GOT3 (cell line): Measurements from ENCODE around the gene PDE6H.

Source experiments
- DNase-seq: peaks from one replicate; lab custom pipeline; 2025; ENCODE audit warnings: mixed read lengths; lab: John Stamatoyannopoulos, UW

PDE6H gene

DNA sequence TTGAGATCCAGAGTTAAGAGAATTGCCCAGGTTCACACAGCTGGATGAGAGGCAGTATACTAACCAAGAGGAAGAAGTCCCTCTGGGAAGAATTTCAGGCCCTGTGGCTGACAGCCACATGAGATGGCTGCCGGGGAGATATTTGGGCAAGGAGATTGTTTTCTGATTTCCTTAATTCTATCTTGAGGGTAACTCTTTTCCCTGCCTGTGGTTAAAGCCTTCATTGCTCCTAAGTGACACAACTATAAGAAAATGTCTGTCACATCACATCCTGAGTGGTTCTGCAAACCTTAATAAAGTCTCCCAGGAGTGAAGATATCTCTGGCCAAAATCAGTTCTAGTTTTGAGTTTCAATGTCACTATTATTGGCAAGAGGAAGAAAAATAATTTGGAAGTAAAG lies 21.0 kb upstream of the PDE6H start:
- no peak for DNase-seq

DNA sequence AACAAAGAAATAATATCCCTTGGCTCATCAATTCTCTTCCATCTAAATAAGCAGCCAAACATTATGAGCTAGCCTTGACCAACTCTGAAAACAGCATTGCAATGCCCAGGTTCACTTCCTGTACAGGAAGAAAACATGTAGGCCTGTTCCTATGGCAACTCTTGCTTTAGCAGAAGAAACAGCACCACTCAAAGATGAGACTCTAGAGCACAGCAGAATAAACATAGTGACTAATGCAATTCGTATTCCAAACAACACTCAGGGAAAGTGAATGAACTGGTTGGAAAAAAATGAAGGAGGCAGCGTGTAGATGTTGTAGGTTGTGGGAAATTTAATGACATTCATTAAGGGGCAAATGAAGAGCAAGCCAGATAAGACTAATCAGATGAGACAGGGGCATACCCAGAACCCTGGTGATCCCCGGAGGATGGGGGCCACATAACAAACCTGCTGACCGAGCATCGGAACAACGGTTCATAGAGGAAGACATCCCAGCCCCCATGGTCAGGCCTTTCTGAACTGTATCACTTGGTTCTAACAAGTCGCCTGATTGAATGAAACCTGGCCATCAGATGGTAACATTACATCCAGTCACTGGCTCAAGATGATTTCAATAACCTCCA lies 20.4 kb upstream of the PDE6H start:
- no peak for DNase-seq

DNA sequence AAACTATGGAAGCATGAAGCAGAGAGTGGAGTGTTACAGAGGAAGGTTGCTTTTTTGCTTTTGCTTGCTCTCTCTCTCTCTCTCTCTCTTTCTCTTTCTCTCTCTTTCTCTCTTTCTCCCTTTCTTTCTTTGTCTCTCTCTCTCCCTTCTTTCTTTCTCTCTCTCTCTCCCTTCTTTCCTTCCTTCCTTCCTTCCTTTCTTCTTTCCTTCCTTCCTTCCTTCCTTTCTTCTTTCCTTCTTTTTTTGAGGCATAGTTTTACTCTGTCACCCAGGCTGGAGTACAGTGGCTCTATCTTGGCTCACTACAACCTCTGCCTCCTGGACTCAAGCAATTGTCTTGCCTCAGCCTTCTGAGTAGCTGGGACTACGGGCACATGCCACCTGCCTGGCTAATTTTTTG lies 19.1 kb upstream of the PDE6H start:
- no peak for DNase-seq

DNA sequence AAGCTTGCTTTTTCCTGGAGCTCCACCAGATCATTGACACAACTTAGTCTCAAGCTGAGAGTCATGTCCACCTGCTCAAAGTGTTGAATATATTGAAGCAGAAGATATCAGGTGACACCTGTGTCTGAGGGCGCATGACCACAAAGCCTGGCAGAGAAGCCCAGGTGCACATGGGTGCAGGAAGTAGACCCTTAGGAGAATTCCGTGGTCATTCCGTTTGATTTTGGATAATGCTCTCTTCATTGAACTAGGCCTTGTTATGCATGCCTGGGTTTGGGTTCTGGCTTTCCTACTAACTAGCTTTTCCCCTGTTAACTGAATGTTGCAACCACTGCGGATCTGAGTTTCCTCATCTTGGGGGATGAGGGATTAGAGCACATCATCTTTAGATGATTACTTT lies 18.6 kb upstream of the PDE6H start:
- no peak for DNase-seq

DNA sequence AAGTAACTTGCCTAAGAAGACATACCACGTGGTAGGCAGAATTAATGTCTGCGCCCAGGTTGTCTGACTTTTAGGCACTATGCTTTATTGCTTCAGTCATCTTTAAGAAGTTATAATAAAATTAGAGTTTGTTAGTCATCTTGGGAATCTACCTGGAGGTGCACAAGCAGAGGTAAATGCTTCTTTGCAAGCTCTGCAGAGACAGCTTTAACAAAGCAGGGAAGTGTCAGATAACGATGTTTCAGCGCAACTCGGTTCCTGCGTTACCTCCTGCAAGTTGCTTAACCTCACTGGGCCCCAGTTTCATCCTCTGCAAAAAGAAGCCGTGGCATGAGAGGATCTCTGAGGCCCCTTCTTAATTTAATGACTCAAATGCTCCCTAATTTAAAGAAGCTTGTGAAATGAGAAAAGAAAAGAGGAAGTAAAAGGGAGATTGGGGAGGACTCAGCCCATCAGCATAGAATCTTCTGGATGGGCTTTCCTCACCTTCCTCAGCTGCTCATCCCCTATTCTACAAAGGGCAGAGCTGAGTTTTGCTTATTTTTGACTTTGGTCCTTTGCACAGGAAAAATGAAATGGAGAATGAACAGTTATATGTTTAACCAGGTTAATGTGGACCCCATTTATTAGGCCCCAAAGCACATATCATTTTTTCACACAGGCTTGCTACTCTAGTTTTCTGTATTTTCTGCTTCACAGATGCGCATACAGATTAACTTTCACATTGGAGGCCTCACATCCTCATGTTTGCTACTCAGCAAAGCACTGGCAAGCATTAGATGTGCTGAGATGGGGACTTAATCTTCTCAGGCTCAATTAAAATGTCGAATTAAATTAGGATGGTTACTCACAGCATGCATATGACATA lies 16.6 kb upstream of the PDE6H start:
- no peak for DNase-seq

DNA sequence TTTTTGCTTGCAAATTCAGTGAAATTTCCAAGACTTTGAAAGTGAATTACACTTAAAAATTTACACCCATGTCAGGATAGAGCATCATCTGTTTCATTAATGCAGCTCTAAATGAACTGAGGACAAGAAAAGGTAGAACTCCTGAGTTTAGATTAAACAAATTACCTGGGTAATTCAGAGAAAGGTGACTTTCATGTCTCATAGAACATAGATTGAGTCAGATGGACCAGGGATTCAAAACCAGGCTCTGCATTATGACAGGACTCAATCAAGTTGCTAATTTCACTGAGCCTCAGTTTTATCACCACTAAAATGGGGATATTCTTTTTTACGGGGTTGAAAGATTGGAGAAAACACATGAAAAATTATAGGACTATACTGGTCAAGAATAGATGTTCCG lies 15.9 kb upstream of the PDE6H start:
- no peak for DNase-seq

DNA sequence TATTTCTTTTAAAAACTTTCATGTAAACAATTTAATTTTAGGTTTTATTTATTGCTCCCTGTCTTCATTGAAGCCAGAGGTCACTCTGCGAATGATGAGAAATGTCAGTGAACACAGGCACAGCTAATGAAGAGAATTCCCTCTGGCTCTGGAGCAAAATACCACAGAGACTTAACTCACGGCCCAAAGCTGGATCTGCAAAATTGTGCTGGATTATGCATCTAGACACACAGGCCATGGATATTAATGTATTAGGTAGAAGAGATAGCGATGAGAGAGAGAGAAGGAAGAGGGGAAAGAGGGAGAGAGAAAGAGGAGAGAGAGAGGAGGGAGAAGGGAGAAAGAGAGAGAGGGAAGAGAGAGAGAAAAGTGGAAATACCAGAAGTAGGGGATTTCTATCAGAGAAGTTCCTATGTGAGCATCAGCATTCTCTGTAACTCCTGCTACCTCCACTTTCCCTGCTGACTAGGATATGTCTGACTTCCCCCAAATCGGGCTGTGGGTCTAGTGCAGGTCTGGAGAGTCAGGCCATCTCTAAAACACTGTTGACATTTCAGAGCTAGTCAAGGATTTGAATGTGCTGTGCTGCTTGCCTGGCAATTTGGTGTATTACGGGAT lies 15.2 kb upstream of the PDE6H start:
- no peak for DNase-seq

DNA sequence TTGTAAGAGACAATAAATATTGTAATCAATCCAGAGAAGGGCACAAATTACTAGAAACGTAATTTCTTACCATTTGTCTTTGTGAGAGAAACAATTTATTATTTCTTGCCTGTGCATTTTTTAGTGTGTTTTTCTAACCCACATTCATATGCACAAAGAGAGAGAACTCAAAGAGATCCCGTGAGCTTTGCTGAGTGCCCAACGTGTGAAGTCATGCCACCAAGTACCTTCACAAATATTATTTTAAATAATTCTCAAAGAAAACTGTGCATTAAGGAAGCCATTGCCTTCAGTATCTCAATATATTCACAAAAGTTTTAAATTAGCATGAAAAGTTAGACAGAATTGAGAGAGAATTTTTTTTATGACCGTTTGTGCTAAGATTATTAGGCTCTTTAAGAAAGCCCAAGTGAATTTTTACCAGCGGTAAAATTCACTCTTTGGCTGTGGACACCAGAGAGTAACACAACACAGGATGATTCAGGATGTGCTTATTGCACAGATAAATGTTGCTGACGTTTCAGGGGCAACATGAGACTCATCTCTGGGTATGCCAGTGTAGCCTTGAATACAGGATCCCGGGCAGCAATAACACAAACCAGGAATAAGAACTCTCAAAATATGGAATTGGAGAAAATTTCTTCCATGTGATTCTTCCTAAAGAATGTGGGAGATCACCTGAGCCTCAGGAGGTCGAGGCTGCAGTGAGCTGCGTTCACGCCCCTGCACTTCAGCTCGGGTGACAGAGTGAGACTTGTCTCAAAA lies 14.3 kb upstream of the PDE6H start:
- no peak for DNase-seq

DNA sequence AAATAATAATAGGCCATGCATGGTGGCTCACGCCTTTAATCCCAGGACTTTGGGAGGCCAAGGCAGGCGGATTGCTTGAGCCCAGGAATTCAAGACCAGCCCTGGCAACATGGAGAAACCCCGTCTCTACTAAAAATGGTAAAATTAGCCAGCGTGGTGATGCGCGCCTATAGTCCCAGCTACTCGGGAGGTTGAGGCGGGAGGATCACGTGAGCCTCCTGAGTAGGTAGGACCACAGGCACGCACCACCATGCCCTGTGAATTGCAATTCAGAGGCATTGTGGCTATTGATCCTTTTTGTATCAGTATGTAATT lies 13.8 kb upstream of the PDE6H start:
- no peak for DNase-seq

DNA sequence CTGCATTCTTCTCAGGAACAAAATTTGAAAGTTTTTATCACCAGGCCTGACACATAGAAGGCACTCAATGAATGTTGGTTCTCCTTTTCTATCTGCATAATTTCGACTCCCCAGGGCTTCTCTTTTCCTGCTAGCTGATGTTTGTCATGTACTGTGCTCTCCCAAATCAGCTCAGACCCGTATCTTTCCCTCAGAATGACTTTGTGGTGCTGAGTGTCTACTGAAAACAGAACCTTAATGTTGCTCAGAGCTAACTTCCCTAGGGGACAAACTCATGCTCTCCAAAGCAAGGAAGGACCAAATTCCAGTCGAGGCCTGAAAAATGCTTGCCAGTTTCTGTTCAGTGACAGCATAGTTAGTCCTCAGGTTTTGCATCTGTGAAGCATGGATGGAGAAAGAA lies 13.4 kb upstream of the PDE6H start:
- no peak for DNase-seq

DNA sequence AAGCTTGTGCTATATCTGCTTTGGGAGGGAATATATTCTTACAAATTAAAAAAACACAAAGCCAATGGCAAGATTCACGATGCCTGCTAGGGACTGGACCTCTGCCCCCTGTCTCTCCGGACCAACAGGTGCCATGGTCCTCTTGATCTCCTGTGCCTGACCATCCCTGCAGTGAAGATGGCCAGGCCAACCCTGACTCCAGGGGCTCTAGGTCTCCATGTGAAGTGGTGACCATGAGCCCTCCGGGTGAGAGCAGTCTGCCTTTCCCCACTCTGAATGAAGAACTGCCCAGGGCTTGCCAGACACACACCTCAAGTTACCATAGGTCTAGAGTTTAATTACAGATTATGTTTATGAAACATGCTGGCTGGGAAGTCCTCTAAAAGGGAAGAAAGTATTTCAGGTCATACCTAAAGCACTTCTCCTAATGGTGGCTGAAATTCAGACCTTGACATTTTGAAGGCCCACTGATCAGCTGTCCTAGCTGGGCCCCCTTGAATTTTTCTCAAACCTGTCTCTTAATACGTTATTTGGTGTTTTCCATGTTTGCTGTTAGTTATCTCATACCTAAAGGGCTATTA lies 12.8 kb upstream of the PDE6H start:
- DNase-seq = no peak

DNA sequence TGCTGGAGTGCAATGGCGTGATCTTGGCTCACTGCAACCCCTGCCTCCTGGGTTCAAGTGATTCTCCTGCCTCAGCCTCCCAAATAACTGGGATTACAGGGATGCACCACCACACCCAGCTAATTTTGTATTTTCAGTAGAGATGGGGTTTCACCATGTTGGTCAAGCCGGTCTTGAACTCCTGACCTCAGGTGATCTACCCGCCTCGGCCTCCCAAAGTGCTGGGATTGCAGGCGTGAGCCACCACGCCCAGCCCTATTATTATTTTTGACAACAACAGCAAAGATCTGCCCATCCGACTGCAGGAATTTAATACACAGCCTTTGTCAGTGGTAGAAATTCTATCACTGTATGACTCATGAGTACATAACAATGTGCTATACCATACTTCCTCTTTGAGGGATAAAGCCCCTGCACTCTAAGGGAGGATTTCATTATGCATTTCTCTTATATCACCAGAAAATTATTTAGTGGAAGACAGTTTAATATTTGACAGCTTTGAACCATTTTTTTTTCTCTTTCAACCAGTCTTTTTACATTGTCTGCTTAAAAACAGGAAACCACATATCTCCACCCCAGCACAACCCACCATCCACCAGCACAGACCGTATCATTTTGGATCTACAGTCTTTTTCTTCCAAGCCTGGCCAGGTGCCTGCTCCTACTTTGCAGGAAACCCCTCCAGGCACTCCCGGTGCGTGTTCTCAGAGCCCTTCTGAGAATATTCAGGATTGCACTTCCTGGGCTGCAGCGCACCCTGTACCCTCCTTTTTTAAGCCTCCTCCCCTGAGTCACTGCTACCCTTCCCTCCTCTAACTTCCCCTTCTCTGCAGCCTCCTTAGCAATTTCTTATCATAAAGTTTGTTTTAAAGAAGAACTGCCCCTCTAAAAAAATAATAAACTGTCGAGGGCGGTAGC lies 12.0 kb upstream of the PDE6H start:
- DNase-seq = no peak

DNA sequence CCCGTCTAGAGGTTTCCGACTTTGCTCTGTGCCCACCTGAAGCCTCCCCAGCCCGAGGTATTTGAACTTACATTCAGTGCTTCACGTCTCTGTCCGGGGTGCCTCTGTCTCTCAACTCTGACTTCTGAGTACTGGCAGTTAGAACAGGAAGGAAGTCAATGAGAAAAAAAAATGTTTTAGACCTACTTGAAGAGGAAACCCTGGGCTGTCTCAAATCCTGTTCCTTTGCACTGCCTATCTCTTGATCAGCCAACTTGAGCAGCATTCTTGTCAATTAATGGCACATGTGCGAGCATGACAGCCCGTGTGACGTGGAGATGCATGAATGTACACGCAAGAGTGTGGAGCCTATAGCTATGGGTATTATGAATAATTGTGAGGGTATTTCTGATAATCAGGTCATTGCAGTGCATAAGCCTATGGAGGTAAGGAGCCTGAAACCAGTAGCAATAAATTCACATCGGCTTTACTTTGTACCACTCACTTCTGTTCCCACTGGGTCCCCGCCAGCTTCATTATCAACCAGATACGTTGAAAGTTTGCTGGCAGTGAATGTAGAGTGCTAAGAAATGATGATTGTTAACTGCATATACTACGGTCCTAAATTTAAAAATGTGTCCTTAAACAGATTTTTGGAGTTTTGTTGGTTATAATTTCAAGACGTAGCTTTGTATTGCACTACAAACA lies 11.2 kb upstream of the PDE6H start, which contains the start of gene ARHGDIB:
Gene ARHGDIB, minus strand, starts transcription at position 136 of the 687 bp plus-strand sequence. CDS start 10,889 bp downstream, outside the sequence.
- DNase-seq = no peak

DNA sequence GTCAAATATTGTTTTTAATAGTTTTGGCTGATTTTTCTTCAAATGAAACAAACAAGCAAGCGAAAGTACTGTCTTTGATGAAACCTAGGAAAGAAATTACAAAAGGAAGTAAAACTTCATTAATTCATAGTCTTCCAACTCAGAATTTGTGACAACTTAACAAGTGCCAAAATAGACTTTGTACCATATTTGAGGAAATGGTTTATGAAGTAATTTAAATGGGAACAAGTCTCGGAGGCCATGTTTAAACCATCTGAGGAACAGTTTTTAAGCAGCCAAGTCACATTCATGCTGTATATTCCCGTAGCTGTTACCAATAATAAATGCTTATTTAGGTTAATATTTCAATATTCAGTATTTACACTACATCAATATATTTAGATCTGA lies 10.7 kb upstream of the PDE6H start:
- DNase-seq = no peak

DNA sequence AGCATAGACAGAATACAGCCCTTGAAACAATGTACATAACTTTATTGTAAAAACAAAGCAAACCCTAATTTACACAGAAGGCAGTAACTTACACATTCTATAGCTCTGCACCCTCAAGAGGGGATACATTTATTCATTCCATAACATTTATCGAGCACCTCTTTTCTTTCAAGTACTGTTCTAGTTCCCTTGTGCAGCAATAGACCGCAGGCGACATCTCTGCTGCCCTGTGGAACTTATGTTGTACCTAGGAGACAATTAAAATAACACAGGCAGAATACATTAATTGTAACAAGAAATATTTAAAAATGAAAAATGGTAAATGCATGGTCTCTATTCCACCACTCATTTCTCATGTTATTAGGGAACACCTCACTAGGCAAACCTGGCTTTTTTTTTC lies 10.0 kb upstream of the PDE6H start:
- no peak for DNase-seq

DNA sequence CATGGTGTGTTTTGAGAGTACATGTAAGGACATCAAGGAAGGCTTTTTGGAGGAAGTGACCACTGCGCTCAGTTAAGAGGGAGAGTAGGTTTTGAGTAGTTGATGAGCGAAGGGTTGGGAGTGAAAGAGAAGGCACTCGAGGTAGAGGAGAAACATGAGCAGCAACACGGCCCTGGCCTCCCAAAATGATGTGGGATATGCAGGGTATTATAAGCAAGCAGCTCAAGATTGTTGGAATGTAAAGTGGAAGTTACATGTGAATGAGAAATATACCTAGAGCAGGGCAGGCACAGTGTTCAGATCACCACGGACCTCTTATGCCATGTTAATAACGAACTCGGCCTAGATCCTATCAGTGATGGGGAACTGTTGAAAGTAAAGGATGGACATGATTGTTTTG lies 9.3 kb upstream of the PDE6H start:
- DNase-seq = no peak

DNA sequence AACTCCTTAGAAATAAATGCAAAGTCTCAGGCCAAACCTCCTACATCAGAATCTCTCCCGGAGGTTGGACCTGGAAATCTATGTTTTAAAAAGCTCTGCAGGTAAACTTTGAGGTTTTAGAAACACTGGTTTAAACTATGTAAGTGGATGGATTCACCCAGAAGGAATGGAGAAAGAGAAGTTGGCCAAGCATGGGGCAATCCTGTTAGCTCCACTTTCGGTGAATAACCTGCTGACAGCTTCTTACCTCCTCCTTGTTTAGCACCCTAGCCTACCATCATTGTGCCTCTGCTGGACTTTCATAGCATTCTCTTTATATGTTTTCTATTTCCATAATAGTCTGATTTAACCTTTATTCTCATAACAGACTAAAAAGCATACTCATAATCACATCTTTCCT lies 8.4 kb upstream of the PDE6H start:
- no peak for DNase-seq

DNA sequence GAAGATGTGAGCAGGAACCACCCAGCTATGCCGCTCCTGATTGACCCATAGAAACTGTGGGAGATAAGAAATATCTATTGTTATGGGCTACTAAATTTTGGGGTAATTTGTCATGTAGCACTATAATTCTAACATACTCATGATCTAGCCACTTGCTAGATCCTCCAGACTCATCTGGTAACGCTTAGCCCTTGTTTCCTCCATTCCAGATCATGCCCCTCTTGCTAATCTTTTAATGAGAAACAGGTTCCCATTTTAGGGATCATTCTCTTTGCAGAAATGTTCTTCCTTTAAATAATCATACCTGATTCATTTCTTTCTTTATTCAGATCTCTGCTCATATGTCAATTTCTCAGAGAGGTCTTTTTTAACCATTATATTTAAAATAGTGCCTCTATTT lies 7.6 kb upstream of the PDE6H start:
- DNase-seq = no peak

DNA sequence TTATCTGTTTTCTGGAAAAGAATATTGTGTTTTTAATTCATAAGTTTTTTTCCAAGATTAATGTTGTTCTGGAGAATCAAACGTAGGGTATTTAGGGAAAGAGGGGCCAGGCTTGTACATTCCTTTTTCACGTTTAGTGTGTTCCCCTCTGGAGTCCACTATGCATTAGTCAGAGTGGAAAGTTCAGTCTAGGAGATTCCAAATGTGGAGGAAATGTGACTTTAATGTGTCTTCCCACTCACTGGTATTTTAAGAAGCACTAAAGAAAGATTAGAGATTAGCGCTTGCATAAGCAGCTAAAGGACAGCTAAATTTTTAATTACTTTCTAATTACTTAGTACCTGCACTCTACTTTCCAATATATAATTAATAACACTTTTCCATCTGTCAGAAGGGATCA lies 4.4 kb upstream of the PDE6H start:
- DNase-seq = no peak

DNA sequence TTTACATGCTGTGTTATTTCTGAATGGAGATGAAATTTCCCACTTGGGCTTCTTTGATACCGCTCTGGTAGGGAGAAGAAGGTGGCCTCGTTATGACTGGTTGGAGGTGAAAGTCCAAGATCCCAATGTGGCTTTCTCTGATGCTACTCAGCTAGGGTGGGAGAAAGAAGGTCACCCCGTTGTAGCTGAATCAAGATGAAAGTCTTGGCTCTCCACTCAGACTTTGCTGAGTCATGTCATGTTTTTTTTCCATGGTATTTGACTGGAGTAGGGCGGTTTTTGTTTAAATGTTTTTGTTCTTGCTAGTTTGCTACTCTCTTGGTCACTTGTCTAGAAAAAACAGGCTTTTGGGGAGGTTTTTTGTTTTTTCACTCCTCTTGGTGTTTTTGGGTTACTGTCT lies 2.4 kb upstream of the PDE6H start:
- DNase-seq = no peak

DNA sequence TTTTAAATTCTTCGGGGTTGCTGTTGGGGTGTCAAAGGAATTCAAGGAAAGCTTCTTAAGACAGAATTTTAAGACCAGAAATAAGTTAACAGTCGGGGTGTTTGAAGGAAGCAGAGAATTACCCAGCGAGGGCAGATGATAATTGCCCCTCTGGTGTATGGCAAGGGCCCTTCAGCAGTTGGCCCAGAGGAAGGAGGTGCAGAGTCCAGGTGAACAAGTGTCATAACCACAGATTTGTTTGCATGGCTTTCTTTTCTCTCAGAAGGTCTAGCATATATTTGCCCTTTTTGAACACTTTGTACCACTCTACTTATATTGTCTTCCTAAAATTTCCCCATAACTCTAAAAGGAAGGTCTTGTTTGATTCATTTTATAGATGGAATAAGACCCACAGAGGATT lies 1.8 kb downstream of the PDE6H start:
- no peak for DNase-seq
